ENCODE results near the gene NCL. TPM values are rescaled to one million over a fixed set of nuclear protein-coding genes. Genes with fewer than 3 reads are reported as not detected.

Gene NCL
- total RNA-seq, 1 donor from 2014 or later, result 298 TPM

DNA sequence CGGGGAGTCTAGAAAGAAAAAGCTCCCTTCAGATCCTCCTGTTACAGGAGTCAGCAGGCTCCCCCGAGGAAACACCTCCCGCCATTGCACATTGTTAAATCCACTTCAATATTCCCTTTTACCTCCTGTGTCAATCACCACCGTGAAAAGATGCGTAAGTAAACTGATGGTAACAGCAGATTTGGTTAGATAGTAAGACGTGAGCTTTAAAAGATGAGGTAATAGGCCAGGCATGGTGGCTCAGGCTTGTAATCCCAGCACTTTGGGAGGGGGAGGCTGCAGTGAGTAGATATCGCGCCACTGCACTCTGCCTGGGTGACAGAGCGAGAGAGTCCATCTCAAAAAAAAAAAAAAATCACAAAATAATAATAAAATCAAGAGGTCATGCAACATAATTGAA lies 15.2 kb upstream of the NCL start:
- Mint-ChIP-seq H3K4me3 (ENCODE audit: unreplicated experiment) (no peak overlapping the region), H3K36me3 (ENCODE audit: low read depth) (no peaks in the 10 kb centered on the region)
- TF ChIP-seq, protein P1, sequence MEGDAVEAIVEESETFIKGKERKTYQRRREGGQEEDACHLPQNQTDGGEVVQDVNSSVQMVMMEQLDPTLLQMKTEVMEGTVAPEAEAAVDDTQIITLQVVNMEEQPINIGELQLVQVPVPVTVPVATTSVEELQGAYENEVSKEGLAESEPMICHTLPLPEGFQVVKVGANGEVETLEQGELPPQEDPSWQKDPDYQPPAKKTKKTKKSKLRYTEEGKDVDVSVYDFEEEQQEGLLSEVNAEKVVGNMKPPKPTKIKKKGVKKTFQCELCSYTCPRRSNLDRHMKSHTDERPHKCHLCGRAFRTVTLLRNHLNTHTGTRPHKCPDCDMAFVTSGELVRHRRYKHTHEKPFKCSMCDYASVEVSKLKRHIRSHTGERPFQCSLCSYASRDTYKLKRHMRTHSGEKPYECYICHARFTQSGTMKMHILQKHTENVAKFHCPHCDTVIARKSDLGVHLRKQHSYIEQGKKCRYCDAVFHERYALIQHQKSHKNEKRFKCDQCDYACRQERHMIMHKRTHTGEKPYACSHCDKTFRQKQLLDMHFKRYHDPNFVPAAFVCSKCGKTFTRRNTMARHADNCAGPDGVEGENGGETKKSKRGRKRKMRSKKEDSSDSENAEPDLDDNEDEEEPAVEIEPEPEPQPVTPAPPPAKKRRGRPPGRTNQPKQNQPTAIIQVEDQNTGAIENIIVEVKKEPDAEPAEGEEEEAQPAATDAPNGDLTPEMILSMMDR (IDR thresholded peaks at IDR 0.05), result no peak

DNA sequence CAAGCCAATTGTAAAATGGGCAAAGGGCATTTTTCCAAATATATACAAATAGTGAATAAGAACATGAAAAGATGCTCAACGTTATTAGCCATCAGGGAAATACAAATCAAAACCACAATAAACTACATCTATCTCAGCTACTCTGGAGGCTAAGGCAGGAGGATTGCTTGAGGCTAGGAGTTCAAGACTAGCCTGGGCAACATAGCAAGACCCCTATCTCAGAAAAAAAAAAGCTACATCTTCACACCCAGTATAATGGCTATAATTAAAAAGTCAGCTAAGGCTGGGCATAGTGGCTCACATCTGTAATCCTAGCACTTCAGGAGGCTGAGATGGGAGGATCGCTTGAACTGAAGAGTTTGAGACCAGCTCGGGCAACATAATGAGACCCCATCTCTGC lies 12.6 kb upstream of the NCL start:
- Mint-ChIP-seq H3K9me3 (ENCODE audit: low read depth) (no peaks in the 10 kb centered on the region), H3K36me3 (ENCODE audit: low read depth) (no peaks in the 10 kb centered on the region), H3K27ac (ENCODE audit: unreplicated experiment) (no peak overlapping the region), H3K4me3 (ENCODE audit: unreplicated experiment) (no peak overlapping the region), H3K27me3 (ENCODE audit: low read depth) (peaks cover 10% of the 10 kb centered on the region), H3K4me1 (ENCODE audit: low read depth) (no peaks in the 10 kb centered on the region)
- DNase-seq (ENCODE audit: low spot score), result no peak
- TF ChIP-seq, protein P1 (IDR thresholded peaks at IDR 0.05), result no peak

More for the DNA sequence above, 15.2 kb upstream of the NCL start:
- Mint-ChIP-seq H3K4me1 (ENCODE audit: low read depth) (no peaks in the 10 kb centered on the region), H3K27me3 (ENCODE audit: low read depth) (peaks cover 4% of the 10 kb centered on the region), H3K27ac (ENCODE audit: unreplicated experiment) (no peak overlapping the region), H3K9me3 (ENCODE audit: low read depth) (no peaks in the 10 kb centered on the region)
- no peak for DNase-seq (ENCODE audit: low spot score)

GRCh38 chr2:231475965-231476364 lies 11.7 kb upstream of the NCL start:
- TF ChIP-seq, protein P1 (IDR thresholded peaks at IDR 0.05), result no peak
- H3K9me3 Mint-ChIP-seq (ENCODE audit: low read depth), result no peaks in the 10 kb centered on the region
- no peak overlapping the region for H3K27ac Mint-ChIP-seq (ENCODE audit: unreplicated experiment)
- H3K4me3 Mint-ChIP-seq (ENCODE audit: unreplicated experiment), result no peak overlapping the region
- no peaks in the 10 kb centered on the region for H3K4me1 Mint-ChIP-seq (ENCODE audit: low read depth)
- H3K36me3 Mint-ChIP-seq (ENCODE audit: low read depth), result no peaks in the 10 kb centered on the region
- no peak for DNase-seq (ENCODE audit: low spot score)
- H3K27me3 Mint-ChIP-seq (ENCODE audit: low read depth), result peaks cover 10% of the 10 kb centered on the region

DNA sequence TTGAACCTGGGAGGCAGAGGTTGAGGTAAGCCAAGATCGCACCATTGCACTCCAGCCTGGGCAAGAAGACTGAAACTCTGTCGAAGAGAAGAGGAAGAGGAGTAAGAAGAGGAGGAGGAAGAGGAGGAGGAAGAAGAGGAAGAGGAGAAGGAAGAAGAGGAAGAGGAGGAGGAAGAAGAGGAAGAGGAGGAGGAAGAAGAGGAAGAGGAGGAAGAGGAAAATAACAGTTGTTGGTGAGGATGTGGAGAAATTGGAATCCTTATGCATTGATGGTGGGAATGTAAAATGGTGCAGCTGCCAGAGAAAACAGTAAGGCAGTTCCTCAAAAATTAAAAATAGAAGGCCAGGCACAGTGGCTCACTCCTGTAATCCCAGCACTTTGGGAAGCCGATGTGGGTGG lies 8.5 kb upstream of the NCL start:
- no peak overlapping the region for H3K27ac Mint-ChIP-seq (ENCODE audit: unreplicated experiment)
- H3K4me3 Mint-ChIP-seq (ENCODE audit: unreplicated experiment), result no peak overlapping the region
- no peaks in the 10 kb centered on the region for H3K36me3 Mint-ChIP-seq (ENCODE audit: low read depth)
- peaks cover 15% of the 10 kb centered on the region for H3K27me3 Mint-ChIP-seq (ENCODE audit: low read depth)
- TF ChIP-seq, protein P1 (IDR thresholded peaks at IDR 0.05), result no peak
- no peaks in the 10 kb centered on the region for H3K4me1 Mint-ChIP-seq (ENCODE audit: low read depth)
- H3K9me3 Mint-ChIP-seq (ENCODE audit: low read depth), result no peaks in the 10 kb centered on the region
- no peak for DNase-seq (ENCODE audit: low spot score)

GRCh38 chr2:231470246-231470900 lies 6.1 kb upstream of the NCL start:
- DNase-seq (ENCODE audit: low spot score), result no peak
- no peak overlapping the region for H3K27ac Mint-ChIP-seq (ENCODE audit: unreplicated experiment)
- TF ChIP-seq, protein P1 (IDR thresholded peaks at IDR 0.05), result no peak
- H3K9me3 Mint-ChIP-seq (ENCODE audit: low read depth), result no peaks in the 10 kb centered on the region
- H3K4me1 Mint-ChIP-seq (ENCODE audit: low read depth), result peaks cover 2% of the 10 kb centered on the region
- no peak overlapping the region for H3K4me3 Mint-ChIP-seq (ENCODE audit: unreplicated experiment)
- no peaks in the 10 kb centered on the region for H3K36me3 Mint-ChIP-seq (ENCODE audit: low read depth)
- H3K27me3 Mint-ChIP-seq (ENCODE audit: low read depth), result peaks cover 11% of the 10 kb centered on the region

Data from chondrocyte (in vitro differentiated cells).